SU-DHL-6 (cell line): Measurements from ENCODE around the gene DRD4.

ENCODE experiments used
- H2AFZ ChIP-seq: fragments of 200-600 bp; sonication (generic); 2 replicates; pipeline ENCODE4 v1.6.1; 2014; ENCODE audit warnings: low read depth, mild to moderate bottlenecking, moderate library complexity, mixed read lengths, antibody characterized with exemption, low read length; ENCODE audit not compliant: severe bottlenecking
- H3F3A ChIP-seq: fragments of 200-600 bp; shearing (Covaris generic); 2 replicates; pipeline ENCODE4 v1.6.0; 2016; ENCODE audit warnings: antibody characterized with exemption, mild to moderate bottlenecking; ENCODE audit not compliant: insufficient read depth
- H3K27ac ChIP-seq: fragments of 200-600 bp; sonication (generic); 2 replicates; pipeline ENCODE4 v1.5.1; 2016; ENCODE audit warnings: low read depth, mild to moderate bottlenecking, low read length, moderate library complexity, mixed read lengths
- H3K27me3 ChIP-seq: fragments of 200-600 bp; sonication (generic), shearing (Covaris generic); 2 replicates; pipeline ENCODE4 v1.6.0; 2014; ENCODE audit warnings: mild to moderate bottlenecking, low read length
- H3K36me3 ChIP-seq: fragments of 200-600 bp; sonication (generic); 2 replicates; pipeline ENCODE4 v1.6.1; 2014; ENCODE audit warnings: mild to moderate bottlenecking, low read length, mixed read lengths
- H3K4me2 ChIP-seq: fragments of 300-600, 200-600 bp; shearing (Covaris generic), sonication (generic); 2 replicates; pipeline ENCODE4 v1.6.0; 2014; ENCODE audit warnings: low read length, low read depth, mild to moderate bottlenecking; ENCODE audit not compliant: poor library complexity, severe bottlenecking
- H3K4me3 ChIP-seq: fragments of 200-600 bp; sonication (generic); 2 replicates; pipeline ENCODE4 v1.5.1; 2014; ENCODE audit warnings: antibody characterized with exemption, low read length, mild to moderate bottlenecking, mixed read lengths; ENCODE audit not compliant: insufficient read depth, poor library complexity, severe bottlenecking
- H3K79me2 ChIP-seq: fragments of 200-600 bp; sonication (generic); 2 replicates; pipeline ENCODE4 v1.6.1; 2014; ENCODE audit warnings: mild to moderate bottlenecking, low read length, moderate library complexity; ENCODE audit not compliant: insufficient read depth
- H3K9ac ChIP-seq: fragments of 200-600 bp; sonication (generic); 2 replicates; pipeline ENCODE4 v1.7.0; 2014; ENCODE audit warnings: mild to moderate bottlenecking, low read length
- H3K9me2 ChIP-seq: fragments of 200-600 bp; sonication (generic); replicated peaks from 2 replicates; pipeline ENCODE4 v1.6.1; 2014; ENCODE audit warnings: low read length; ENCODE audit not compliant: insufficient read depth
- H3K9me3 ChIP-seq: fragments of 200-600 bp; sonication (generic); 2 replicates; pipeline ENCODE4 v1.6.1; 2014; ENCODE audit warnings: low read length, mixed read lengths; ENCODE audit not compliant: insufficient read depth
- H4K20me1 ChIP-seq: fragments of 200-600 bp; sonication (generic); 2 replicates; pipeline ENCODE4 v1.6.1; 2014; ENCODE audit warnings: low read depth, mild to moderate bottlenecking, antibody characterized with exemption, low read length, moderate library complexity, mixed read lengths
- EZH2phosphoT487 ChIP-seq: fragments of 200-600 bp; sonication (generic), shearing (Covaris generic); conservative IDR thresholded peaks from 2 replicates; pipeline ENCODE4 v1.6.1; 2018; ENCODE audit warnings: mild to moderate bottlenecking, antibody characterized with exemption, low read length, moderate library complexity, mixed read lengths
- TF ChIP-seq, protein P1 (sequence below): fragments of 200-600 bp; sonication (generic); IDR thresholded peaks from one replicate; pipeline ENCODE4 v1.5.1; 2017; ENCODE audit warnings: antibody characterized with exemption, mild to moderate bottlenecking, low read length, moderate library complexity; ENCODE audit not compliant: insufficient read depth, poor library complexity, severe bottlenecking

Gene DRD4

DNA sequence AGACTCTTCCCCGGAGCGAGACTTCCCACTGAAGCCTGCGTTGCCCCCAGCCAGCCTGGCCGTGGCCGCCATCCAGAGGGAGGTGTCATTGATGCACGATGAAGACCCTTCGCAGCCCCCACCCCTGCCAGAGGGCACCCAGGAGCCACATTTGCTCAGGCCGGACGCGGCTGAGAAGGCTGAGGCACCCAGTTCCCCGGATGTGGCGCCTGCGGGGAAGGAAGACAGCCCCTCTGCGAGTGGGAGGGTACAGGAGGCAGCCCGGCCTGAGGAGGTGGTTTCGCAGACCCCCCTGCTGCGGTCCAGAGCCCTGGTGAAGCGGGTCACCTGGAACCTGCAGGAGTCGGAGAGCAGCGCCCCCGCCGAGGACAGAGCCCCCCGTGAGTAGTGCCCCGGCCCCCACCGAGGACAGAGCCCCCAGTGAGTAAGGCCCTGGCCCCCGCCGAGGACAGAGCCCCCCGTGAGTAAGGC is 27.7 kb upstream of the DRD4 start:
- H4K20me1 ChIP-seq = no peaks in the 10 kb centered on the region; the same call in 1 of the 2 replicates
- H3K27ac ChIP-seq = no peak overlapping the region

DNA sequence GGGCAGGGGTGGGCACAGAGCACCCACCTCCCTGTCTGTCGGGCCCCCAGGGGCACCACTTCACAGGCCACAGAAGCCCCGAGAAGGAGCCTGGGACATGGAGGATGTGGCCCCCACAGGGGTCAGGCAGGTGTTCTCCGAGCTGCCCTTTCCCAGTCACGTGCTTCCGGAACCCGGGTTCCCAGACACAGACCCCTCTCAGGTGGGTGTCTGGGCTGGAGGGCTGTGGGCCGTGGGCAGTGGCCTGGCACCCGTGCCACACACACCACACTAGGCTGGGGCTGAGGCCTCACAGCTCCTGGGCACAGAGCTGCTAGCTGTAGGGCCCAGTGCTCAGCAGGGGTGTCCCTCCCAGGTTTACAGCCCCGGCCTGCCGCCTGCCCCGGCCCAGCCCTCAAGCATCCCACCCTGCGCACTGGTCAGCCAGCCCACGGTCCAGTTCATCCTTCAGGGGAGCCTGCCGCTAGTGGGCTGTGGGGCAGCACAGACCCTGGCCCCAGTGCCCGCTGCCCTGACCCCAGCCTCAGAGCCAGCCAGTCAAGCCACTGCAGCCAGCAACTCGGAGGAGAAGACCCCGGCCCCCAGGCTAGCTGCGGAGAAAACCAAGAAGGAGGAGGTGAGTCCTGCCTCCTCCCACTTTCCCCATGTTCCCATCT is 26.8 kb upstream of the DRD4 start:
- H2AFZ ChIP-seq = no peak overlapping the region
- peaks cover 10% of the 10 kb centered on the region for H3F3A ChIP-seq
- TF ChIP-seq, protein P1, sequence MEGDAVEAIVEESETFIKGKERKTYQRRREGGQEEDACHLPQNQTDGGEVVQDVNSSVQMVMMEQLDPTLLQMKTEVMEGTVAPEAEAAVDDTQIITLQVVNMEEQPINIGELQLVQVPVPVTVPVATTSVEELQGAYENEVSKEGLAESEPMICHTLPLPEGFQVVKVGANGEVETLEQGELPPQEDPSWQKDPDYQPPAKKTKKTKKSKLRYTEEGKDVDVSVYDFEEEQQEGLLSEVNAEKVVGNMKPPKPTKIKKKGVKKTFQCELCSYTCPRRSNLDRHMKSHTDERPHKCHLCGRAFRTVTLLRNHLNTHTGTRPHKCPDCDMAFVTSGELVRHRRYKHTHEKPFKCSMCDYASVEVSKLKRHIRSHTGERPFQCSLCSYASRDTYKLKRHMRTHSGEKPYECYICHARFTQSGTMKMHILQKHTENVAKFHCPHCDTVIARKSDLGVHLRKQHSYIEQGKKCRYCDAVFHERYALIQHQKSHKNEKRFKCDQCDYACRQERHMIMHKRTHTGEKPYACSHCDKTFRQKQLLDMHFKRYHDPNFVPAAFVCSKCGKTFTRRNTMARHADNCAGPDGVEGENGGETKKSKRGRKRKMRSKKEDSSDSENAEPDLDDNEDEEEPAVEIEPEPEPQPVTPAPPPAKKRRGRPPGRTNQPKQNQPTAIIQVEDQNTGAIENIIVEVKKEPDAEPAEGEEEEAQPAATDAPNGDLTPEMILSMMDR = no peak
- no peak for TF ChIP-seq EZH2phosphoT487
- no peak overlapping the region for H3K9ac ChIP-seq
- no peaks in the 10 kb centered on the region for H3K79me2 ChIP-seq
- H3K9me2 ChIP-seq = no peaks in the 10 kb centered on the region
- H3K36me3 ChIP-seq = 0 out of 2 replicates have a peak, but pooled peaks cover under 1% of the 10 kb centered on the region
- H4K20me1 ChIP-seq = no peaks in the 10 kb centered on the region; the same call in 1 of the 2 replicates
- H3K4me3 ChIP-seq = no peak overlapping the region
- H3K4me2 ChIP-seq = no peak overlapping the region
- no peaks in the 10 kb centered on the region for H3K9me3 ChIP-seq
- no peaks in the 10 kb centered on the region for H3K27me3 ChIP-seq
- no peak overlapping the region for H3K27ac ChIP-seq

More for the DNA sequence above, 27.7 kb upstream of the DRD4 start:
- Histone ChIP-seq H3K9me2 (no peaks in the 10 kb centered on the region), H3K36me3 (peaks cover 4% of the 10 kb centered on the region; the same call in 1 of the 2 replicates), H3K27me3 (no peaks in the 10 kb centered on the region), H3K4me2 (no peak overlapping the region), H3K4me3 (no peak overlapping the region), H3F3A (peaks cover 10% of the 10 kb centered on the region), H3K79me2 (no peaks in the 10 kb centered on the region), H3K9ac (no peak overlapping the region), H3K9me3 (no peaks in the 10 kb centered on the region), H2AFZ (no peak overlapping the region)
- TF ChIP-seq EZH2phosphoT487 = no peak
- TF ChIP-seq, protein P1 = no peak

- Histone ChIP-seq H3K9me2 (no peaks in the 10 kb centered on the region), H3K9ac (no peak overlapping the region), H3F3A (peaks cover 10% of the 10 kb centered on the region), H3K36me3 (no peaks in the 10 kb centered on the region), H2AFZ (no peak overlapping the region), H3K79me2 (no peaks in the 10 kb centered on the region), H3K4me3 (no peak overlapping the region), H3K27ac (no peak overlapping the region), H3K9me3 (no peaks in the 10 kb centered on the region), H3K4me2 (no peak overlapping the region), H4K20me1 (no peaks in the 10 kb centered on the region; the same call in 1 of the 2 replicates), H3K27me3 (no peaks in the 10 kb centered on the region)
- no peak for TF ChIP-seq EZH2phosphoT487
- TF ChIP-seq, protein P1 = no peak
Observed at GRCh38 chr11:611001-611996, 25.8 kb upstream of the DRD4 start.
